A549 (cell line): ENCODE data around the gene WNT9A. TPM values are rescaled to one million over a fixed set of nuclear protein-coding genes. Genes with fewer than 3 reads are reported as not detected.

Experiments
- ATAC-seq, 2 experiments: fragments of 200-7000 bp in 1 of 2; fragments of >200 bp in 1 of 2; cut with Nextera tagmentation in 1 of 2; cut with Tn5 transposase in 1 of 2; 3 replicates each; pipeline versions ENCODE4 v1.8.0 to v1.9.1; 2018 to 2020; ENCODE audit warnings: mild to moderate bottlenecking in 1 of 2, moderate library complexity in 1 of 2
- CTCF ChIA-PET: fragments of 300-600 bp; sonication (Branson Sonifier 250); formaldehyde crosslinking; extraction: SDS; loops from one replicate; lab custom pipeline; 2021; ENCODE audit warnings: antibody characterized with exemption, inconsistent platforms; lab: Yijun Ruan, JAX
- POLR2A ChIA-PET: fragments of 350-600 bp; formaldehyde crosslinking; extraction: SDS; loops from one replicate; lab custom pipeline; 2021; ENCODE audit warnings: antibody characterized with exemption, inconsistent platforms; lab: Yijun Ruan, JAX
- DNase-seq, 2 experiments: peaks; one replicate each; pipeline versions ENCODE4 v3.0.0 to v3.0.0-alpha.2; 2011 to 2016; ENCODE audit warnings: low read depth in 1 of 2, low spot score in 1 of 2
- FAIRE-seq: peaks from 2 replicates; lab custom pipeline; 2011; peaks lifted over from hg19 to GRCh38; lab: Jason Lieb, UNC
- H3K27ac ChIP-seq, 2 experiments: fragments of >200 bp; sonication (Bioruptor Twin); formaldehyde crosslinking; 3 replicates each; pipeline ENCODE4 v1.5.1; 2016 to 2017
- H3K4me1 ChIP-seq: fragments of >200 bp; sonication (Bioruptor Twin); formaldehyde crosslinking; 3 replicates; pipeline ENCODE4 v1.6.1; 2016
- H3K4me2 ChIP-seq: fragments of >200 bp; sonication (Bioruptor Twin); formaldehyde crosslinking; 3 replicates; pipeline ENCODE4 v1.6.1; 2016
- H3K4me3 ChIP-seq: fragments of >200 bp; sonication (Bioruptor Twin); formaldehyde crosslinking; 3 replicates; pipeline ENCODE4 v1.5.1; 2016
- H3K9me3 ChIP-seq: fragments of >200 bp; sonication (Bioruptor Twin); formaldehyde crosslinking; 3 replicates; pipeline ENCODE4 v1.6.1; 2016
- BHLHE40 ChIP-seq: IDR thresholded peaks from 2 replicates; pipeline ENCODE4 v1.6.1; 2012; ENCODE audit warnings: low read depth, low read length, inconsistent platforms
- CBX2 ChIP-seq: fragments of 200-600 bp; sonication (generic); IDR thresholded peaks from 2 replicates; pipeline ENCODE4 v1.6.1; 2016; ENCODE audit warnings: low read depth, mild to moderate bottlenecking, borderline replicate concordance
- CEBPB ChIP-seq, 2 experiments: fragments of >200 bp in 1 of 2; sonication (Bioruptor Twin) in 1 of 2; formaldehyde crosslinking in 1 of 2; IDR thresholded peaks; 2 replicates each; pipeline ENCODE4 v1.6.1; 2012 to 2016
- CHD2 ChIP-seq: fragments of 150-350 bp; IDR thresholded peaks from 2 replicates; pipeline ENCODE4 v1.6.1; 2014; ENCODE audit warnings: low read length; ENCODE audit not compliant: partially characterized antibody
- CHD4 ChIP-seq: fragments of 200-600 bp; sonication (generic); IDR thresholded peaks from 2 replicates; pipeline ENCODE4 v1.6.1; 2016; ENCODE audit warnings: antibody characterized with exemption, mild to moderate bottlenecking, borderline replicate concordance
- CTCF ChIP-seq: fragments of >200 bp; sonication (Bioruptor Twin); formaldehyde crosslinking; IDR thresholded peaks from 3 replicates; pipeline ENCODE4 v1.5.1; 2016
- EHF ChIP-seq: fragments of 250-450 bp; sonication (Bioruptor Pico); IDR thresholded peaks from 2 replicates; pipeline ENCODE4 v1.5.0; 2020; ENCODE audit warnings: mild to moderate bottlenecking
- EHMT2 ChIP-seq: fragments of 200-600 bp; sonication (generic); IDR thresholded peaks from 2 replicates; pipeline ENCODE4 v1.6.1; 2016; ENCODE audit warnings: antibody characterized with exemption, low read depth, mild to moderate bottlenecking, moderate library complexity
- ELK1 ChIP-seq: fragments of 150-350 bp; IDR thresholded peaks from 2 replicates; pipeline ENCODE4 v1.6.1; 2014; ENCODE audit warnings: low read depth, mild to moderate bottlenecking, low read length
- EP300 ChIP-seq, 2 experiments: fragments of >200 bp; sonication (Bioruptor Twin); formaldehyde crosslinking; IDR thresholded peaks; 2 replicates in 1 of 2; 3 replicates in 1 of 2; pipeline ENCODE4 v1.6.1; 2016 to 2017
- ESRRA ChIP-seq: fragments of 150-350 bp; IDR thresholded peaks from 2 replicates; pipeline ENCODE4 v1.6.1; 2014; ENCODE audit warnings: mild to moderate bottlenecking, low read length, borderline replicate concordance
- FOSB ChIP-seq: fragments of 250-450 bp; sonication (Bioruptor Pico); IDR thresholded peaks from 2 replicates; pipeline ENCODE4 v1.5.0; 2020; ENCODE audit warnings: mild to moderate bottlenecking, moderate library complexity
- GATA3 ChIP-seq: IDR thresholded peaks from 2 replicates; pipeline ENCODE4 v1.6.1; 2012; ENCODE audit warnings: borderline replicate concordance
- HEYL ChIP-seq: fragments of 250-450 bp; sonication (Bioruptor Pico); IDR thresholded peaks from 2 replicates; pipeline ENCODE4 v1.8.0; 2021; ENCODE audit warnings: mild to moderate bottlenecking, moderate library complexity
- JUNB ChIP-seq: fragments of >200 bp; sonication (Bioruptor Twin); formaldehyde crosslinking; IDR thresholded peaks from 2 replicates; pipeline ENCODE4 v1.6.1; 2016
- KDM5A ChIP-seq: fragments of 200-600 bp; sonication (generic); IDR thresholded peaks from 2 replicates; pipeline ENCODE4 v1.6.1; 2016; ENCODE audit warnings: antibody characterized with exemption, mild to moderate bottlenecking
- MYC ChIP-seq: IDR thresholded peaks from 2 replicates; pipeline ENCODE4 v1.6.1; 2012; ENCODE audit warnings: mild to moderate bottlenecking, inconsistent platforms, low read length, improper control_type of control experiment, borderline replicate concordance
- NPAS2 ChIP-seq: fragments of 250-450 bp; sonication (Bioruptor Pico); IDR thresholded peaks from 2 replicates; pipeline ENCODE4 v1.8.0; 2022; ENCODE audit warnings: mild to moderate bottlenecking, moderate library complexity, borderline replicate concordance
- NR3C1 ChIP-seq: fragments of >200 bp; sonication (Bioruptor Twin); formaldehyde crosslinking; IDR thresholded peaks from 3 replicates; pipeline ENCODE4 v1.6.1; 2017
- RCOR1 ChIP-seq: fragments of 150-350 bp; IDR thresholded peaks from 2 replicates; pipeline ENCODE4 v1.6.1; 2014; ENCODE audit warnings: antibody characterized with exemption, low read length, low read depth
- RNF2 ChIP-seq: fragments of 200-600 bp; sonication (generic); IDR thresholded peaks from 2 replicates; pipeline ENCODE4 v1.6.1; 2016; ENCODE audit warnings: low read depth, mild to moderate bottlenecking, antibody characterized with exemption, moderate library complexity, borderline replicate concordance
- ZSCAN20 ChIP-seq: fragments of 250-450 bp; sonication (Bioruptor Pico); IDR thresholded peaks from 2 replicates; pipeline ENCODE4 v1.8.0; 2022; ENCODE audit warnings: mild to moderate bottlenecking, moderate library complexity
- WGBS: methylation state at CpG from one replicate; pipeline ENCODE4 v1.1.6; 2017; ENCODE audit errors: missing lambda C conversion rate; 5-methylcytosine and 5-hydroxymethylcytosine counted together
- polyA plus RNA-seq, 4 experiments: library from polyadenylated mRNA; depleted of rRNA in 3 of 4; stranded (reverse); fragments of >200 nt; fragmentation: RNase III in 1 of 4; extraction: RNeasy Plus Mini Kit Qiagen cat#74134 plus additional on column Dnase treatment in 1 of 4; gene quantifications; 2 replicates in 3 of 4; 3 replicates in 1 of 4; pipeline ENCODE4 v1.2.3, GENCODE V29; 2011 to 2017
- TF ChIP-seq, protein P1 (sequence below): IDR thresholded peaks from 2 replicates; pipeline ENCODE4 v1.6.1; 2012
- TF ChIP-seq, protein P2 (sequence below): fragments of 250-450 bp; sonication (Bioruptor Pico); IDR thresholded peaks from 2 replicates; pipeline ENCODE4 v1.5.0; 2020; ENCODE audit warnings: low read depth, mild to moderate bottlenecking, moderate library complexity
- TF ChIP-seq, protein P3 (sequence below): IDR thresholded peaks from 2 replicates; pipeline ENCODE4 v1.6.1; 2012

WNT9A gene
- polyA plus RNA-seq, 2 of the 4 experiments (the other 2 are of a cell fraction) = 0.75 to 1.2 TPM

- TF ChIP-seq NPAS2 = no peak
- TF ChIP-seq EHMT2 = no peak
- TF ChIP-seq CHD2 = no peak
- no peak for TF ChIP-seq HEYL (CRISPR knock-in tag)
- no peak for TF ChIP-seq JUNB
Observed at GRCh38 chr1:227961651-227962466, 14.1 kb upstream of the WNT9A start (continued).

- 65% methylated on average over 10 of the region's 10 CpGs for WGBS
- H3K27ac ChIP-seq = no peak overlapping the region
- no peaks in the 10 kb centered on the region for H3K4me1 ChIP-seq
- no peak overlapping the region for H3K4me3 ChIP-seq
- CTCF ChIA-PET = interaction anchor here (0.7 to 1.0 kb wide), 3 partner anchors 40 to 196 kb away, joined by 3 read pairs; no protein-coding TSS in a partner anchor
- peaks cover 23% of the 10 kb centered on the region for H3K9me3 ChIP-seq
- no peak overlapping the region for H3K4me2 ChIP-seq
- DNase-seq = no peak
- no peak for ATAC-seq
- POLR2A ChIA-PET = no interaction called here
- TF ChIP-seq, protein P1, sequence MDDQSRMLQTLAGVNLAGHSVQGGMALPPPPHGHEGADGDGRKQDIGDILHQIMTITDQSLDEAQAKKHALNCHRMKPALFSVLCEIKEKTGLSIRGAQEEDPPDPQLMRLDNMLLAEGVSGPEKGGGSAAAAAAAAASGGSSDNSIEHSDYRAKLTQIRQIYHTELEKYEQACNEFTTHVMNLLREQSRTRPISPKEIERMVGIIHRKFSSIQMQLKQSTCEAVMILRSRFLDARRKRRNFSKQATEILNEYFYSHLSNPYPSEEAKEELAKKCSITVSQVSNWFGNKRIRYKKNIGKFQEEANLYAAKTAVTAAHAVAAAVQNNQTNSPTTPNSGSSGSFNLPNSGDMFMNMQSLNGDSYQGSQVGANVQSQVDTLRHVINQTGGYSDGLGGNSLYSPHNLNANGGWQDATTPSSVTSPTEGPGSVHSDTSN = no peak
- TF ChIP-seq ESRRA = no peak
- FAIRE-seq = no peak
Observed at GRCh38 chr1:227959325-227959860, 11.7 kb upstream of the WNT9A start.

GRCh38 chr1:227958617-227959324 lies 11.0 kb upstream of the WNT9A start:
- ATAC-seq = no peak
- DNase-seq = no peak
- no peak overlapping the region for H3K27ac ChIP-seq
- POLR2A ChIA-PET = no interaction called here
- WGBS = 12% methylated on average over 2 of the region's 2 CpGs
- no peak overlapping the region for H3K4me2 ChIP-seq
- no peak for FAIRE-seq
- H3K4me1 ChIP-seq = no peaks in the 10 kb centered on the region
- H3K9me3 ChIP-seq = peaks cover 23% of the 10 kb centered on the region
- TF ChIP-seq CEBPB (IDR thresholded peaks at IDR 0.05) (no peak), MYC (no peak), EP300 (IDR thresholded peaks at IDR 0.05) (no peak), ZSCAN20 (CRISPR knock-in tag) (no peak), BHLHE40 (no peak), FOSB (CRISPR knock-in tag) (no peak), RNF2 (no peak), CHD4 (no peak), NR3C1 (no peak), GATA3 (no peak), KDM5A (no peak), ELK1 (no peak), RCOR1 (no peak), CBX2 (no peak), CTCF (no peak), CHD2 (no peak), EHF (CRISPR knock-in tag) (no peak)
- TF ChIP-seq, protein P2, sequence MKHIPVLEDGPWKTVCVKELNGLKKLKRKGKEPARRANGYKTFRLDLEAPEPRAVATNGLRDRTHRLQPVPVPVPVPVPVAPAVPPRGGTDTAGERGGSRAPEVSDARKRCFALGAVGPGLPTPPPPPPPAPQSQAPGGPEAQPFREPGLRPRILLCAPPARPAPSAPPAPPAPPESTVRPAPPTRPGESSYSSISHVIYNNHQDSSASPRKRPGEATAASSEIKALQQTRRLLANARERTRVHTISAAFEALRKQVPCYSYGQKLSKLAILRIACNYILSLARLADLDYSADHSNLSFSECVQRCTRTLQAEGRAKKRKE = no peak
- TF ChIP-seq, protein P3, sequence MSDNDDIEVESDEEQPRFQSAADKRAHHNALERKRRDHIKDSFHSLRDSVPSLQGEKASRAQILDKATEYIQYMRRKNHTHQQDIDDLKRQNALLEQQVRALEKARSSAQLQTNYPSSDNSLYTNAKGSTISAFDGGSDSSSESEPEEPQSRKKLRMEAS = no peak
- H3K4me3 ChIP-seq = no peak overlapping the region
- CTCF ChIA-PET = interaction anchor here (0.8 to 1.0 kb wide), 2 partner anchors 171 to 196 kb away, joined by 3 read pairs; no protein-coding TSS in a partner anchor
